ENCODE results near the gene NCAM2. TPM values are rescaled to one million over a fixed set of nuclear protein-coding genes. Genes with fewer than 3 reads are reported as not detected.

NCAM2 gene
- total and polyA plus RNA-seq, 7 donors, result 0.14 to 2.4 (median 0.62) TPM

DNA sequence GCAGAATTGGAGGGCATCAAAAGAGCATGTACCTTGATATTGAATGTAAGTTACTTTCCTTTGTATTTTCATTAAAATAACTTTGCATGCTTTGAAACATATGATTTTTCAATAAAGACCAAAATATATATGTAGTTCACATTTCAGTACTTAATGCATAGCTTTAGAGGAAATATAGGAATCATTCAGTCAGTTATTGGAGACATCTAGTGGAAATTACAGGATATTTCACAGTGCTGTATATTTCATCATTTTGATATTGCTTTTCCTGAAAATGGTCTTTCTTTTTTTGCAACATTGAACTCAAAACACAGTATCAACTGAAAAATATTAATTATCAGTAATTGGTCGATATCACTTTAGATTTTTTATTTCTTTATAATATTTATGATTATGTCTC lies 375.8 kb downstream of the NCAM2 start:
- no peak for TF ChIP-seq CTCF (IDR thresholded peaks at IDR 0.05)
- H3K4me3 ChIP-seq, result no peak overlapping the region
- no peak for ATAC-seq
- intact Hi-C loops (cut with DNase I), result no loop called here
- WGBS, 3 donors, result 53 to 69% (median 57%) methylated on average over 1 of the region's 1 CpG
- no peaks in the 10 kb centered on the region for H3K27me3 ChIP-seq (ENCODE audit: insufficient read depth in 3 of 3, low read length in 2 of 3)
- no peaks in the 10 kb centered on the region for H3K36me3 ChIP-seq (ENCODE audit: insufficient read depth in 1 of 2, low read depth in 1 of 2)
- no peak for DNase-seq
- no peaks in the 10 kb centered on the region for H3K4me1 ChIP-seq
- no peaks in the 10 kb centered on the region for H3K9me3 ChIP-seq
- no peak overlapping the region for H3K27ac ChIP-seq

GRCh38 chr21:21383126-21383525 lies 384.9 kb downstream of the NCAM2 start:
- ATAC-seq, result no peak
- Histone ChIP-seq H3K36me3 (ENCODE audit: insufficient read depth in 1 of 2, low read depth in 1 of 2) (no peaks in the 10 kb centered on the region), H3K4me3 (no peak overlapping the region), H3K27me3 (ENCODE audit: insufficient read depth in 3 of 3, low read length in 2 of 3) (no peaks in the 10 kb centered on the region), H3K27ac (no peak overlapping the region), H3K4me1 (no peaks in the 10 kb centered on the region), H3K9me3 (no peaks in the 10 kb centered on the region)
- DNase-seq, result no peak
- TF ChIP-seq CTCF (IDR thresholded peaks at IDR 0.05), result no peak
- WGBS, 3 donors, result 56 to 63% (median 62%) methylated on average over 3 of the region's 3 CpGs
- intact Hi-C loops (cut with DNase I), result no loop called here

- ATAC-seq, result no peak
- no peak overlapping the region for H3K4me3 ChIP-seq
- H3K27me3 ChIP-seq (ENCODE audit: insufficient read depth in 3 of 3, low read length in 2 of 3), result no peaks in the 10 kb centered on the region
- TF ChIP-seq CTCF (IDR thresholded peaks at IDR 0.05), result no peak
- H3K9me3 ChIP-seq, result no peaks in the 10 kb centered on the region
- no peak for DNase-seq
- H3K27ac ChIP-seq, result no peak overlapping the region
- intact Hi-C loops (cut with DNase I), result no loop called here
- H3K4me1 ChIP-seq, result no peaks in the 10 kb centered on the region
- no peaks in the 10 kb centered on the region for H3K36me3 ChIP-seq (ENCODE audit: insufficient read depth in 1 of 2, low read depth in 1 of 2)
- WGBS, 3 donors, result 88 to 96% (median 91%) methylated on average over 3 of the region's 3 CpGs
These were observed 386.8 kb downstream of the NCAM2 start for GRCh38 chr21:21384977-21385376.

DNA sequence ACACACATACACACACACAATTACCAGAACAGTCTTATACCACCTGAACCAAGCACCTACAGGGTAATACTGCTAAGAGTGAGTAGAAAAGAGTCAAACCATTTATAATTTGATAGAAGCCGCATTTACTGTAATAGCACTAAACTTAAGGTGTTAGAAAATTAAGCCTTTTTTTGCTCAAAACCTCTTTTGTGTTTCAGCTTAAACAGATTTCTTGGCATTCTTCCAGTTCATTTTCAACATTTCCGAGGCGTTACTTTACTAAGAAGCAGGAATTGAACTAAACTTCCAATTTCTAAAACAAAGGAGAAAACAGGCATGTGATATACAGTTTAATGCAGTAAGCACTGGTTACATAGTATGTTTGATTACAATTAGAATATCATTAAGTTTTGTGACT lies 387.2 kb downstream of the NCAM2 start:
- 43 to 52% (median 45%) methylated on average over 3 of the region's 3 CpGs for WGBS, 3 donors
- ATAC-seq (no peak), DNase-seq (no peak)
- no peak overlapping the region for H3K27ac ChIP-seq
- no peak overlapping the region for H3K4me3 ChIP-seq
- H3K27me3 ChIP-seq (ENCODE audit: insufficient read depth in 3 of 3, low read length in 2 of 3), result no peaks in the 10 kb centered on the region
- H3K4me1 ChIP-seq, result no peaks in the 10 kb centered on the region
- intact Hi-C loops (cut with DNase I), result no loop called here
- H3K36me3 ChIP-seq (ENCODE audit: insufficient read depth in 1 of 2, low read depth in 1 of 2), result no peaks in the 10 kb centered on the region
- TF ChIP-seq CTCF (IDR thresholded peaks at IDR 0.05), result no peak
- H3K9me3 ChIP-seq, result no peaks in the 10 kb centered on the region

GRCh38 chr21:21387916-21388315 lies 389.7 kb downstream of the NCAM2 start:
- Histone ChIP-seq H3K4me1 (no peaks in the 10 kb centered on the region), H3K9me3 (no peaks in the 10 kb centered on the region), H3K27me3 (ENCODE audit: insufficient read depth in 3 of 3, low read length in 2 of 3) (no peaks in the 10 kb centered on the region), H3K27ac (no peak overlapping the region), H3K4me3 (no peak overlapping the region), H3K36me3 (ENCODE audit: insufficient read depth in 1 of 2, low read depth in 1 of 2) (no peaks in the 10 kb centered on the region)
- intact Hi-C loops (cut with DNase I), result no loop called here
- TF ChIP-seq CTCF (IDR thresholded peaks at IDR 0.05), result no peak
- no peak for DNase-seq
- 66 to 73% (median 66%) methylated on average over 3 of the region's 3 CpGs for WGBS, 3 donors
- no peak for ATAC-seq
